Measurements from ENCODE around the gene EPB41.
"Not testable (repeated sequence)": the region's sequence is repeated elsewhere in the genome, so short reads cannot be mapped to it uniquely, and the experiment has no call there.

Gene EPB41

DNA sequence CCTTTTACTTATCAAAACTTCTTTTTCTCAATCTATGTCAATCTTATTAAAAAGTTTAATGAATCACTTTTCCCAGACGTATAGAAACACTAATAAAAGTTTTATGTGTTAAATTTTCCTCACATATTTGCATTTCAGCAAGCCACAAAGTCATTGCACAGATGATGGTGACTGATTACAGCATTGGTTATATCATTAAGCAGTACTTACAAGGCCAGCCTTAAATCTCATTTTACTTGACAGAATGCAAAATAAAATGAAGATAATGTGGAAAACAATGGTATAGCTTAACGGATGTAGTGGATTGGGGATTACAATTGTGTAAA, 169.8 kb downstream of the EPB41 start:
- no peak for DNase-seq (ENCODE audit: low spot score)
- Histone ChIP-seq H3K27ac (no peak overlapping the region), H3K4me3 (no peak overlapping the region)
- no peak for TF ChIP-seq CTCF (IDR thresholded peaks at IDR 0.05)

DNA sequence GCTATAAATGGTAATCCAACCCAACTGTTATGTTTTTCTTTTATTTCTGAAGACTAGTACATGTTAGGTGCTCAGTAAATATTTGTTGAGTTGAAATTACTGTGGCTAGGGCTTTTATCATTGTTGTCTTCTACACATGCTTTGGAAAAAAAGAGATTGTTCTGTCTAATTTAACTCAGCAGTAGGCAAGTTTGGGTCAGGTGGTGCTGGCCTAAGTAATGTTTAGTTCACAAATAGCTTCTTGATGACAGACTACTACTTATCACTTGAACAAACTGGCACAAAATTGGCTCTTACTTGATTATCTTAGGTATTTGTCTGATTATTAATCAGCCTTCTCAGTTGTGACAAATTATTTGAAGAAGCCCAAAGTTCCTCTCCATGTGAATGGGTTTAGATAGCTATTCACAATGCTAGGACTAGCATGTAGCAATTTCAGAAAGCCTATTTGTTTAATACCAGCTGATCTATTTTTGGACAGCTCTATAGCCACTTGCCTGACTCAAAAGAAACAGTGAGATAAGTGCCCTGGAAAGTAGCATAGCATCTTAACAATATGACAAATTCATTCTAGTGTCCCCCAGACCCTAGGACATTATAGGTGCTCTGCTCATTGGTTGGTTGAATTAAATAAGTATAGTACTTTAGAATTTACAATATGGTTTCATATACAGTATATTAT, 176.7 kb downstream of the EPB41 start:
- TF ChIP-seq CTCF (IDR thresholded peaks at IDR 0.05), result no peak
- Histone ChIP-seq H3K4me3 (no peak overlapping the region), H3K27ac (no peak overlapping the region)
- DNase-seq (ENCODE audit: low spot score), result no peak

DNA sequence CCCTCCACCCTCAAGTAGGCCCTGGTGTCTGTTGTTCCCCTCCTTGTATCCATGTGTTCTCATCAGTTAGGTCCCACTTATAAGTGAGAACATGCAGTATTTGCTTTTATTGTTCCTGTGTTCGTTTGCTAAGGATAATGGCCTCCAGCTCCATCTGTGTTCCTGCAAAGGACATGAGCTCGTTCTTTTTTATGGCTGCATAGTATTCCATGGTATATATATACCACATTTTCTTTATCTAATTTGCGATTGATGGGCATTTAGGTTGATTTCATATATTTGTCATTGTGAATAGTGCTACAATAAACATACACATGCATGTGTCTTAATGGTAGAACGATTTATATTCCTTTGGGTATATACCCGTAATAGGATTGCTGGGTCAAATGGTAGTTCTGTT, 178.3 kb downstream of the EPB41 start:
- DNase-seq (ENCODE audit: low spot score); H3K4me3 ChIP-seq; H3K27ac ChIP-seq: not testable (repeated sequence)

DNA sequence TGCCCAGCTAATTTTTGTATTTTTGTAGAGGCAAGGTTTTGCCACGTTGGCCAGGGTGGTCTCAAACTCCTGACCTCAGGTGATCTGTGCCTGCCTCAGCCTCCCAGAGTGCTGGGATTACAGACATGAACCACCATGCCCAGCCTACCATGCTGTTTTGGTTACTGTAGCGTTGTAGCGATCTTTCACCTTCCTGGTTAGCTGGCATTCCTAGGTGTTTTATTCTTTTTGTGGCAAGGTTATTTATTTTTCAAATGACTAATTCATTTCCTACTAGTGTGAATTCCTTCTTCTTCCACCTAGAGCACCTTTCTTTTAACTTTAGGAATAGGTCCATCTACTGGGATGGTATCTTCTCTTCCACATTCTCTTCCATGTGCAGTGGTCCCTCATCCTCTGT, 180.1 kb downstream of the EPB41 start:
- no peak for DNase-seq (ENCODE audit: low spot score)
- TF ChIP-seq CTCF (IDR thresholded peaks at IDR 0.05), result no peak
- no peak overlapping the region for H3K4me3 ChIP-seq

GRCh38 chr1:29094954-29095353, 180.6 kb downstream of the EPB41 start:
- H3K27ac ChIP-seq, result no peak overlapping the region
- DNase-seq (ENCODE audit: low spot score), result no peak
- H3K4me3 ChIP-seq, result no peak overlapping the region
- TF ChIP-seq CTCF (IDR thresholded peaks at IDR 0.05), result no peak

More for the DNA sequence above, 180.1 kb downstream of the EPB41 start:
- no peak overlapping the region for H3K27ac ChIP-seq

DNA sequence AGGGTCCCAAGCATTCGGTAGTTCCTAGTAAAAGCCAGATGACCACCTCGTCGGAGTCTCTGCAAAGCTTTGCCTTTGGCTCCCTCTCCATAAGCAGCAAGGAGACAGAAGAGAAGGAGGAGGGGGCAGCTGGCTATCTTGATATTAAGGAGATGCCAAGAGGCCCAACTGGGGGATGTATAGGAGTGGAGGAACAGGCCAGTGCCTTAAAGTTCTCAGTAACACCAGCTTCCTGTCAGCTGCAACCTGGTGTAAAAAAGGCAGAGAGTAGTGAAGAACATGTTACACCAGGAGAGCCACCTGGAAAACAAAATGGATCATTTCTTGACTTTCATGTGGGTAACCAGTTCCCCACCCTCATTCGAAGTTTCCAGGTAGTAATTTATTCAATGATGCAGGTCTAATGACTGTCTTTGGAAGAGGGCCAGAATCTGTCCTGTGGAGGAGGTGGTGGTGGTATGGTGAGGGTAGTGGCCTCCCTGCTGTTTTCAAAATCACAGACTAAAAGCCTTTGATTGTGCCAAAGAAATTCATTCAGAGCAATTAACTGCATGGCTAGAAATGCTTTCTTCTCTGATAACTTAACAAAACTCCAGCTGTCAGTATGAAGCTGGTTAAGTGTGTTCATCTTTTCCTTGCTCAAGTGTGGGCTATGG, 182.0 kb downstream of the EPB41 start:
- DNase-seq (ENCODE audit: low spot score), result no peak
- H3K27ac ChIP-seq, result no peak overlapping the region
- no peak overlapping the region for H3K4me3 ChIP-seq
- no peak for TF ChIP-seq CTCF (IDR thresholded peaks at IDR 0.05)

- Histone ChIP-seq H3K27ac (no peak overlapping the region), H3K4me3 (no peak overlapping the region)
- DNase-seq (ENCODE audit: low spot score), result no peak
- TF ChIP-seq CTCF (IDR thresholded peaks at IDR 0.05), result no peak
Measured at GRCh38 chr1:29099286-29099685, 184.9 kb downstream of the EPB41 start.

All from coronary artery (tissue), 2 donors.